ENCODE results near the gene GNG14. TPM values are rescaled to one million over a fixed set of nuclear protein-coding genes. Genes with fewer than 3 reads are reported as not detected.

The GNG14 gene
- total RNA-seq, 1 experiment from 2014 or later, result not detected

DNA sequence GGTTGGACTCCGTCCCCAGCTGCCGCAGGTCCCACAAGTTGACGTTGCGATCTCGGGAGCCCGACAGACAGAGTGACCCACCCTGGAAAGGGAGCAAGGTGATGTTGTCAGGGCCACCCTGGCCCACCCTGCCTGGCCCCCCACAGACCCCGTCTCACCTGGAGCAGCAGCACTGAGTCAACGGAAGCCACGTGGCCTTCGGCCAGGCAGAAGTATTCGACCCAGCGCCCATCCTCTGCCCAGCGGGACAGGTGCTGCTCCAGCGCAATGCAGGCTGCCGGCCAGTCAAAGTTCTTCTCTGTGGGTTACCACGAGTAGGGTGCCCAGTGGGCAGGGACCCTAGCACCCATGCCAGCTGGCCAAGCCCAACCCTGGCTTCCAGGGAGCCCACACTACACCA, 6.8 kb downstream of the GNG14 start:
- CTCF ChIA-PET, result no interaction called here
- TF ChIP-seq, protein P1, sequence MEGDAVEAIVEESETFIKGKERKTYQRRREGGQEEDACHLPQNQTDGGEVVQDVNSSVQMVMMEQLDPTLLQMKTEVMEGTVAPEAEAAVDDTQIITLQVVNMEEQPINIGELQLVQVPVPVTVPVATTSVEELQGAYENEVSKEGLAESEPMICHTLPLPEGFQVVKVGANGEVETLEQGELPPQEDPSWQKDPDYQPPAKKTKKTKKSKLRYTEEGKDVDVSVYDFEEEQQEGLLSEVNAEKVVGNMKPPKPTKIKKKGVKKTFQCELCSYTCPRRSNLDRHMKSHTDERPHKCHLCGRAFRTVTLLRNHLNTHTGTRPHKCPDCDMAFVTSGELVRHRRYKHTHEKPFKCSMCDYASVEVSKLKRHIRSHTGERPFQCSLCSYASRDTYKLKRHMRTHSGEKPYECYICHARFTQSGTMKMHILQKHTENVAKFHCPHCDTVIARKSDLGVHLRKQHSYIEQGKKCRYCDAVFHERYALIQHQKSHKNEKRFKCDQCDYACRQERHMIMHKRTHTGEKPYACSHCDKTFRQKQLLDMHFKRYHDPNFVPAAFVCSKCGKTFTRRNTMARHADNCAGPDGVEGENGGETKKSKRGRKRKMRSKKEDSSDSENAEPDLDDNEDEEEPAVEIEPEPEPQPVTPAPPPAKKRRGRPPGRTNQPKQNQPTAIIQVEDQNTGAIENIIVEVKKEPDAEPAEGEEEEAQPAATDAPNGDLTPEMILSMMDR (IDR thresholded peaks at IDR 0.05; ENCODE audit: unreplicated experiment), result no peak
- no TSS peak for BruUV-seq (replicated peaks)
- intact Hi-C loops (cut with micrococcal nuclease; ENCODE audit: unreplicated experiment), result no loop called here
- H3K4me1 Mint-ChIP-seq (ENCODE audit: low read depth, unreplicated experiment), result no peaks in the 10 kb centered on the region
- H3K27ac Mint-ChIP-seq (ENCODE audit: unreplicated experiment), result no peak overlapping the region
- no peaks in the 10 kb centered on the region for H3K27me3 Mint-ChIP-seq (ENCODE audit: unreplicated experiment)
- H3K4me3 Mint-ChIP-seq (ENCODE audit: low read depth, unreplicated experiment), result no peak overlapping the region
- peaks cover 28% of the 10 kb centered on the region for H3K36me3 Mint-ChIP-seq (ENCODE audit: insufficient read depth, unreplicated experiment)
- H3K9me3 Mint-ChIP-seq (ENCODE audit: low read depth, unreplicated experiment), result no peaks in the 10 kb centered on the region
- no peak for DNase-seq

GRCh38 chr19:12695096-12695495, 7.3 kb downstream of the GNG14 start:
- Mint-ChIP-seq H3K27me3 (ENCODE audit: unreplicated experiment) (no peaks in the 10 kb centered on the region), H3K27ac (ENCODE audit: unreplicated experiment) (no peak overlapping the region), H3K36me3 (ENCODE audit: insufficient read depth, unreplicated experiment) (peaks cover 28% of the 10 kb centered on the region), H3K9me3 (ENCODE audit: low read depth, unreplicated experiment) (no peaks in the 10 kb centered on the region), H3K4me3 (ENCODE audit: low read depth, unreplicated experiment) (no peak overlapping the region), H3K4me1 (ENCODE audit: low read depth, unreplicated experiment) (no peaks in the 10 kb centered on the region)
- no TSS peak for BruUV-seq (replicated peaks)
- CTCF ChIA-PET, result no interaction called here
- no peak for DNase-seq
- intact Hi-C loops (cut with micrococcal nuclease; ENCODE audit: unreplicated experiment), result no loop called here
- TF ChIP-seq, protein P1 (IDR thresholded peaks at IDR 0.05; ENCODE audit: unreplicated experiment), result no peak

- intact Hi-C loops (cut with micrococcal nuclease; ENCODE audit: unreplicated experiment), result no loop called here
- Mint-ChIP-seq H3K9me3 (ENCODE audit: low read depth, unreplicated experiment) (no peaks in the 10 kb centered on the region), H3K4me3 (ENCODE audit: low read depth, unreplicated experiment) (peak overlapping the region; percentile 70), H3K27me3 (ENCODE audit: unreplicated experiment) (no peaks in the 10 kb centered on the region), H3K27ac (ENCODE audit: unreplicated experiment) (no peak overlapping the region), H3K36me3 (ENCODE audit: insufficient read depth, unreplicated experiment) (peaks cover 28% of the 10 kb centered on the region), H3K4me1 (ENCODE audit: low read depth, unreplicated experiment) (no peaks in the 10 kb centered on the region)
- CTCF ChIA-PET, result no interaction called here
- DNase-seq, result no peak
- BruUV-seq (replicated peaks), result TSS peak; percentile 29
- TF ChIP-seq, protein P1 (IDR thresholded peaks at IDR 0.05; ENCODE audit: unreplicated experiment), result no peak
These were observed 7.7 kb downstream of the GNG14 start for GRCh38 chr19:12695514-12695913.

GRCh38 chr19:12695997-12696365, 8.2 kb downstream of the GNG14 start:
- H3K36me3 Mint-ChIP-seq (ENCODE audit: insufficient read depth, unreplicated experiment), result peaks cover 32% of the 10 kb centered on the region
- TF ChIP-seq, protein P1 (IDR thresholded peaks at IDR 0.05; ENCODE audit: unreplicated experiment), result no peak
- BruUV-seq (replicated peaks), result no TSS peak
- H3K27me3 Mint-ChIP-seq (ENCODE audit: unreplicated experiment), result no peaks in the 10 kb centered on the region
- H3K9me3 Mint-ChIP-seq (ENCODE audit: low read depth, unreplicated experiment), result no peaks in the 10 kb centered on the region
- H3K27ac Mint-ChIP-seq (ENCODE audit: unreplicated experiment), result peak overlapping the region; percentile 68
- CTCF ChIA-PET, result no interaction called here
- DNase-seq, result no peak
- intact Hi-C loops (cut with micrococcal nuclease; ENCODE audit: unreplicated experiment), result no loop called here
- peak overlapping the region; percentile 70 for H3K4me3 Mint-ChIP-seq (ENCODE audit: low read depth, unreplicated experiment)
- no peaks in the 10 kb centered on the region for H3K4me1 Mint-ChIP-seq (ENCODE audit: low read depth, unreplicated experiment)
